Hepatocyte (in vitro differentiated cells): ENCODE results near the gene MFAP3L.

Source experiments
- CTCF ChIP-seq: fragments of 200-600 bp; sonication (generic); IDR thresholded peaks from 2 replicates; pipeline ENCODE4 v1.5.1; 2016; ENCODE audit warnings: antibody characterized with exemption, mild to moderate bottlenecking; ENCODE audit not compliant: poor library complexity
- EZH2 ChIP-seq: fragments of 200-600 bp; sonication (generic); IDR thresholded peaks from 2 replicates; pipeline ENCODE4 v1.6.1; 2016; ENCODE audit warnings: antibody characterized with exemption, mild to moderate bottlenecking, borderline replicate concordance
- EZH2phosphoT487 ChIP-seq: fragments of 200-600 bp; sonication (generic); IDR thresholded peaks from one replicate; pipeline ENCODE4 v1.6.1; 2018; ENCODE audit warnings: antibody characterized with exemption, mild to moderate bottlenecking, low read depth, moderate library complexity; ENCODE audit not compliant: unreplicated experiment, severe bottlenecking

GRCh38 chr4:170030121-170030520, 3.9 kb upstream of the MFAP3L start:
- TF ChIP-seq CTCF (no peak), EZH2phosphoT487 (no peak), EZH2 (no peak)
